Measurements from ENCODE around the gene ACSL3. TPM values are rescaled to one million over a fixed set of nuclear protein-coding genes. Genes with fewer than 3 reads are reported as not detected.

ACSL3 gene
- total RNA-seq, 3 donors from 2014 or later (not counting 1 experiment from before 2014, with no cell fraction given) = 55.4 to 86.6 (median 66.7) TPM

GRCh38 chr2:222854773-222855700, 5.8 kb upstream of the ACSL3 start:
- Mint-ChIP-seq H3K4me1 (no peaks in the 10 kb centered on the region), H3K9me3 (no peaks in the 10 kb centered on the region), H3K36me3 (no peaks in the 10 kb centered on the region), H3K27ac (no peak overlapping the region), H3K27me3 (ENCODE audit: low read depth in 2 of 2) (peaks cover 6 to 20% of the 10 kb centered on the region in 2 donors), H3K4me3 (no peak overlapping the region)
- TF ChIP-seq CTCF (IDR thresholded peaks at IDR 0.05) = no peak
- H3K9me3 ChIP-seq (ENCODE audit: control insufficient read depth, insufficient read depth, low read length) = no peaks in the 10 kb centered on the region
- ATAC-seq (no peak), DNase-seq (no peak)
- WGBS (ENCODE audit: insufficient coverage) = 99% methylated on average over 10 of the region's 11 CpGs
- H3K36me3 ChIP-seq (ENCODE audit: control insufficient read depth, insufficient read depth, low read length) = no peaks in the 10 kb centered on the region
- intact Hi-C loops (cut with micrococcal nuclease) = no loop called here
- no peaks in the 10 kb centered on the region for H3K27me3 ChIP-seq (ENCODE audit: control insufficient read depth, insufficient read depth, low read length)
- H3K4me1 ChIP-seq (ENCODE audit: control insufficient read depth, insufficient read depth, low read length) = no peaks in the 10 kb centered on the region
- no peak overlapping the region for H3K27ac ChIP-seq (ENCODE audit: low read length)
- H3K4me3 ChIP-seq (ENCODE audit: low read length) = no peak overlapping the region

GRCh38 chr2:222859786-222860612, 837 bp upstream of the ACSL3 start:
- Histone ChIP-seq H3K36me3 (ENCODE audit: control insufficient read depth, insufficient read depth, low read length) (no peaks in the 10 kb centered on the region), H3K4me3 (ENCODE audit: low read length) (peak overlapping the region; percentile 70), H3K4me1 (ENCODE audit: control insufficient read depth, insufficient read depth, low read length) (peaks cover 9% of the 10 kb centered on the region), H3K27me3 (ENCODE audit: control insufficient read depth, insufficient read depth, low read length) (no peaks in the 10 kb centered on the region), H3K9me3 (ENCODE audit: control insufficient read depth, insufficient read depth, low read length) (no peaks in the 10 kb centered on the region), H3K27ac (ENCODE audit: low read length) (peak overlapping the region; percentile 44)
- Mint-ChIP-seq H3K4me3 (peak overlapping the region; percentile 85), H3K36me3 (no peaks in the 10 kb centered on the region), H3K9me3 (no peaks in the 10 kb centered on the region), H3K27ac (peak overlapping the region in 1 of 2 donors; percentile 72), H3K27me3 (ENCODE audit: low read depth in 2 of 2) (peaks cover 3 to 8% of the 10 kb centered on the region in 2 donors), H3K4me1 (no peaks in the 10 kb centered on the region)
- no peak for TF ChIP-seq CTCF (IDR thresholded peaks at IDR 0.05)
- ATAC-seq (no peak), DNase-seq (no peak)
- intact Hi-C loops (cut with micrococcal nuclease) = loop anchor here (2.0 kb wide), 1 partner anchor 901 kb away; no protein-coding TSS in a partner anchor
- WGBS (ENCODE audit: insufficient coverage) = 66% methylated on average over 8 of the region's 10 CpGs

GRCh38 chr2:222861411-222862105, 722 bp downstream of the ACSL3 start:
- ATAC-seq (peak; percentile 42 to 60 (median 43)), DNase-seq (peak; percentile 47 to 58)
- TF ChIP-seq CTCF (IDR thresholded peaks at IDR 0.05) = no peak
- intact Hi-C loops (cut with micrococcal nuclease) = loop anchor here (2.0 kb wide), 1 partner anchor 899 kb away; no protein-coding TSS in a partner anchor
- Mint-ChIP-seq H3K36me3 (no peaks in the 10 kb centered on the region), H3K4me3 (no peak overlapping the region), H3K4me1 (peaks cover 6 to 8% of the 10 kb centered on the region in 2 donors), H3K9me3 (no peaks in the 10 kb centered on the region), H3K27me3 (ENCODE audit: low read depth in 2 of 2) (peaks cover 3 to 8% of the 10 kb centered on the region in 2 donors), H3K27ac (no peak overlapping the region)
- no peaks in the 10 kb centered on the region for H3K36me3 ChIP-seq (ENCODE audit: control insufficient read depth, insufficient read depth, low read length)
- no peaks in the 10 kb centered on the region for H3K27me3 ChIP-seq (ENCODE audit: control insufficient read depth, insufficient read depth, low read length)
- no peaks in the 10 kb centered on the region for H3K9me3 ChIP-seq (ENCODE audit: control insufficient read depth, insufficient read depth, low read length)
- 0% methylated on average over 42 of the region's 42 CpGs for WGBS (ENCODE audit: insufficient coverage)
- H3K27ac ChIP-seq (ENCODE audit: low read length) = peak overlapping the region; percentile 55
- H3K4me1 ChIP-seq (ENCODE audit: control insufficient read depth, insufficient read depth, low read length) = peaks cover 9% of the 10 kb centered on the region
- peak overlapping the region; percentile 70 for H3K4me3 ChIP-seq (ENCODE audit: low read length)
